TTC549 (cell line): ENCODE measurements around the gene PSG2.
"Not testable (repeated sequence)": the region's sequence is repeated elsewhere in the genome, so short reads cannot be mapped to it uniquely, and the experiment has no call there.

Experiments used
- FAIRE-seq: peaks from 2 replicates; lab custom pipeline; 2012; peaks lifted over from hg19 to GRCh38; lab: Jason Lieb, UNC

Gene PSG2

GRCh38 chr19:43077881-43078280 lies 4.6 kb downstream of the PSG2 start:
- not testable (repeated sequence) for FAIRE-seq

GRCh38 chr19:43062418-43062817 lies 20.1 kb downstream of the PSG2 start:
- not testable (repeated sequence) for FAIRE-seq

- not testable (repeated sequence) for FAIRE-seq
These were observed 21.2 kb downstream of the PSG2 start for GRCh38 chr19:43061326-43061725.

GRCh38 chr19:43060254-43060653 lies 22.2 kb downstream of the PSG2 start:
- FAIRE-seq, result not testable (repeated sequence)

- not testable (repeated sequence) for FAIRE-seq
These were observed 23.0 kb downstream of the PSG2 start for GRCh38 chr19:43059482-43059881.

- FAIRE-seq, result not testable (repeated sequence)
These were observed 24.1 kb downstream of the PSG2 start for GRCh38 chr19:43058440-43058839.

GRCh38 chr19:43047966-43048365 lies 34.5 kb downstream of the PSG2 start:
- not testable (repeated sequence) for FAIRE-seq

GRCh38 chr19:43046578-43046977 lies 35.9 kb downstream of the PSG2 start:
- FAIRE-seq, result not testable (repeated sequence)

- FAIRE-seq, result not testable (repeated sequence)
These were observed 38.9 kb downstream of the PSG2 start for GRCh38 chr19:43043492-43044180.

GRCh38 chr19:43031645-43032044 lies 50.9 kb downstream of the PSG2 start:
- FAIRE-seq, result not testable (repeated sequence)

- no peak for FAIRE-seq
These were observed 53.6 kb downstream of the PSG2 start for GRCh38 chr19:43028866-43029265.

GRCh38 chr19:43027985-43028384 lies 54.5 kb downstream of the PSG2 start:
- not testable (repeated sequence) for FAIRE-seq

- not testable (repeated sequence) for FAIRE-seq
These were observed 55.4 kb downstream of the PSG2 start for GRCh38 chr19:43027061-43027460.

- not testable (repeated sequence) for FAIRE-seq
These were observed 56.1 kb downstream of the PSG2 start, which contains the start of gene PSG11 for GRCh38 chr19:43026369-43026768. Gene PSG11 (minus strand): TSS chr19:43026469. CDS start chr19:43026372, 97 bp downstream.

- FAIRE-seq, result not testable (repeated sequence)
These were observed 60.4 kb downstream of the PSG2 start for GRCh38 chr19:43022098-43022497.

GRCh38 chr19:43021629-43022028 lies 60.9 kb downstream of the PSG2 start:
- not testable (repeated sequence) for FAIRE-seq

- FAIRE-seq, result not testable (repeated sequence)
These were observed 62.9 kb downstream of the PSG2 start for GRCh38 chr19:43019588-43019987.
